HG03521 (cell line): ENCODE measurements around the gene ICA1.

Experiments
- ATAC-seq: cut with Tn5 transposase; IDR thresholded peaks from one replicate; pipeline ENCODE4 v1.9.1; 2021; ENCODE audit warnings: mild to moderate bottlenecking, moderate library complexity; ENCODE audit not compliant: unreplicated experiment

The ICA1 gene

DNA sequence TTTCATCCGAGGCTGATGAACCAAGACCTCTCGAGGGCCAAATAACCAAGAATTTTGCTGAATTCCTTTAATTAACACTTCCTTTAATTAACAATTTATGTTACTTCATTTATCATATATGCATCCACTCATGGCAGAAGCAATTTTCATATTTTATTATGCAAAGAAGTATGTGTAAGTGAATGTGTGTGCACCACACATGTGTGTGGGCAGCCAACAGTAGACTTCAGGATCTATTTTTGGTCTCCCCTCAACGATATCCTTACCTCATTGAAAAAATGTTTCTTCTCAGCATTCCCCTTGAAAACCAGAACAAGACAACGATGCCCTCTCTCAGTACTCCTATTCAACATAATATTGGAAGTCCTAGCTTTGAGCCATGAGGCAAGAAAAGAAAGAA, 96.8 kb downstream of the ICA1 start:
- no peak for ATAC-seq

GRCh38 chr7:8162181-8162580, 99.8 kb downstream of the ICA1 start:
- ATAC-seq, result no peak

DNA sequence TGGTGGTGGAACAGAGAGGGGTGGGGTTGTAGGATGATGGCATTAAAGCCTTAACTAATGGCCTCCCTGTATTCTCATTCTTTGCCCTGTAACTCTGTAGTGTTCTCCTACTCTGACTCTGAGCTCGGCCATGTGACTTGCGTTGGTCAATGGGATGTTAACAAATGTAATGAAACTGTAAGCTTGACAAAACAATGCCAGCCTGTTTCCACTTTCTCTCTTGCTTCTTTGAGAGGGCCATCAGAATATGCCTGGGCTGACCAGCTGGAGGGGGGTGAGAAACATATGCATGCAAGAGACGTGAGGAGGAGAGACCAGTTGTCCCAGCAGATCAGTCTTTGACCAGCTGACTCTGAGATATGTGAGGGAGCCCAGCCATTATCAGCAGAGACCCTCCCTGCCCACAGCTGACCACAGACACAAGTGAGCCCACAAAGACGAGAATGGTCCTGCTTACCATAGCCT, 100.6 kb downstream of the ICA1 start:
- no peak for ATAC-seq

- ATAC-seq, result no peak
These were observed 101.1 kb downstream of the ICA1 start for GRCh38 chr7:8160779-8161345.

DNA sequence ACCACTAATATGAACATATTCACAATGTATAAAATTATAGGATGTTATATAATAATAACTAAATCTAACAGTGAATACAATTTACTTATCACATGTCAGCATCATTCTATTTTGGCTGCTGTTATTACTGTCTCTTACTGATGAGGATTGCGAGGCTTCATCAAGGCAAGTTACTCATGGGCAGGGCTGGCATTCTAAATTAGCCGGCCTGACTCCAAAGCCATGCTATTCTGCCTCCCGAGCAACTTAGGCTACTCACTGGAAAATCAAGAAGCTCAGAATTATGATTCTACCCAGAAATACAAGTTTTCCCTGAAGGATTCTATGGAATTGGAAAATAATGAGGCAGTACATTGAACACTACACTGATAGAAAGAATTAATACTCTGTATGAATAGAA, 101.7 kb downstream of the ICA1 start:
- no peak for ATAC-seq

- no peak for ATAC-seq
These were observed 102.4 kb downstream of the ICA1 start for GRCh38 chr7:8159595-8159994.

DNA sequence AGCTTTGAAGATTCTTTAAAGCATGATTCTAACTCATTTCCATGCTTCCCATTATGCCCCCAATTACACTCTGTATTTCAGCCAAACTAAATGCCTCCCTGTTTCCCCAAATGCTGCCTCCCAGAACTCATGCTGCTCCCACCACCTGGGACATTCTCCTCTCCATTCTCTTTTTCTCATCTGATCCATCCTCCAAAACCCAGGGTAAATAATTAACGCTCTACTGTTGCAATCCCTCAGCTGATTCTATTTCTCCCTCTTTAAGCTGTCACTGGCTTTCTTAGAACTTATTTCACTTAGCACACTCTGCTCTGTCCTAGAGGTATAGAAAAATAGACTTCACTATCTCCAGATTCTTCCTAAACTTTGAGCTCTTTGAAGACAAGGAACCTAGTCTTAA, 104.7 kb downstream of the ICA1 start:
- no peak for ATAC-seq

DNA sequence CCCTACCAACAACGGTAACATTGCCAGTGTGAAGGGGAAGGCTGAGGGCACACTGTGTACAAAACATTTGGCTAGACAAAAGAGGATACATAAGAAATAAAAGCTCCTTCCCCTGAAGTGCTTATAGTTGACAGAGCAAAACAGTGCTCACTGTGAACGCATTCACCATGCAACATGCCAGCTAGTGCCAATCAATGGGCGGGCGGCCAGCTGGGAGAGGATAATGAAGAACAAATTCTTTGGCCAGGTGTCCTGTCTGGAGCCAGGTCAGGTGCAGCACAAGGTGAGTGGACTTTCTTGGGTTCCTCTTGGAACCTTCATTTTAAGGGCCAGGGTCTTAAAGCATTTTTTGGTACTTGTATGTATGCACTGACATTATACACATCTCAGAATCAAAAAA, 106.1 kb downstream of the ICA1 start:
- no peak for ATAC-seq

- no peak for ATAC-seq
These were observed 107.7 kb downstream of the ICA1 start for GRCh38 chr7:8154272-8154671.

GRCh38 chr7:8152489-8153192, 109.3 kb downstream of the ICA1 start:
- ATAC-seq, result no peak

GRCh38 chr7:8151161-8151725, 110.7 kb downstream of the ICA1 start:
- no peak for ATAC-seq

DNA sequence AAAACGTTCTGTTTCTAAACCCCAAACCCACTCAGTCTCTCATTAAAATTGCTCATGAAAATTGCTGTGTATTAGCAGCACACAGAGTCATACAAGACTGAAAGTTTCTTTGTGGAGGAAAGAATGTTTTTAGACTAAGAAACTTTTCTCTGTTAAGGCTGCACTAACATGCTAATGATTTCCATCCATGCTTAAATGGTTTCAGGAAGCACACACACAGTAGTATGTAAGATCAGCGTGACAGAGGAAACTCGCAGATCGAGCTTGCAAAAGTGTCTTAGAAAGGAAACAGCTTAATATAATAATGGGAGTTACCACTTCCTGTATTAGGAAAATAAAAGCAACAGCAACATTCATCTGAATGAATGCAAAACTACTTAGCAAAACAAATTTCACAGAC, 112.7 kb downstream of the ICA1 start:
- ATAC-seq, result no peak

GRCh38 chr7:8147760-8148463, 114.1 kb downstream of the ICA1 start:
- no peak for ATAC-seq

DNA sequence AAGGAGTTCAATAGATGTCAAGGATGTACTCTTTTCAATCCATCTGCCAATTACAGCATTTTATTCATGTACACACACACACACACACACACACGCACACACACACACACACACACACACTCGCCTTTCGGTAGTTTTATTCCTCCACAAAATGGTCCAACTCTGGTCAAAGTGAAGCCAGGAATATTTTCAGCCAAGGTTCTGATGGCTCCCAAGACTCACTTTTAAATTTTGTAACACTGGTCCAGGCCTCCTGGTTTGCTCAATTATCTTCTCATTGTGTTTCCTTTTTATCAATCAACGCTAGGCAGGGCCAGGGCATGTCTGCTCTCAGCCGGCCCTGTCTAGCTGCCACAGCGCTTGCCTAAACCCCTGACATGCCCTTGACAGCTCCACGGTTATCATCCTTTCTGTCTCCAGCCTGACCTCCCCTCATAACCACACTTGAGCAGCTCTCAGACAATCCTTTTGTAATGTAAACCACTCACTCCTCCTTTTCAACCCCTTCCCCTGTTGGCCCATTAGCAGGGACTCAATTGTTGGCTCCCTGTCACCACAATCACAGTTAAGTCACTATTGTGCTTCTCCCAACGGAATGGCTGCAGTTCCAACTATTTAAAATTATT, 115.1 kb downstream of the ICA1 start:
- no peak for ATAC-seq

GRCh38 chr7:8146106-8146787, 115.7 kb downstream of the ICA1 start:
- no peak for ATAC-seq

GRCh38 chr7:8144856-8145255, 117.1 kb downstream of the ICA1 start:
- no peak for ATAC-seq

DNA sequence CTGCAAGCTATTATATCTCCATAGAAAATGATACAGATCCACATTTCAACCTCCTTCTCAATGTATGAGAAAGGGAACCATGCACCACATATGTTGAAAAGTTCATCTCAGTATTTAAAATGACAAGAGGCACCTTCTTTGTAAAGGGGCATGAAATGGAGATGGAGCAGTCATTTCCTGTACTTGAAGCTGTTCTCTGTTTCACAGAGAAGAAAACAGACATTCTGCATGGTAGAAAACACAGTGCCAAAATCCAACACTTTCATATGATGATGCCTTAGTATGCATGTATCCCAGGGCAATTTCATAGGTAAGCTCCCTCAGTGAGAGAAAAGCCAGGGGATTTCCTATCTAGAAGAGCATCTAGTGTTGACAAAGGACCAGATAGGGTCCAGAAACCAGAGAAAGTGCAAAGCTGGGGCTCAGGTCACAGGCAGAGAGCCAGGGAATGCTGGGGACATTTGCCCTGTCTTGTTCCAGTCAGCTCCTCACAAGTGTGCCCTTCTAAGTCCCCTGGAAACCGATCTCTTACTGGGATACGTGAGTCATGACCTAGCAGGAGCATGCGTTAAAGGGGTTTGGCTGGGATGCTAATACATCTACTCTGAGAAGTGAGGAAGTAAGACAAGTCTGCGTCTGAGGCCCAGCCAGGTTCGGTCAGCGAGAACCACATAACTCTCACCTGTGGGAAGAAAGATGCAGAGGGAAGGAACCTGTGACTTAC, 118.7 kb downstream of the ICA1 start:
- ATAC-seq, result no peak

- no peak for ATAC-seq
These were observed 119.5 kb downstream of the ICA1 start for GRCh38 chr7:8142477-8142876.

GRCh38 chr7:8141070-8141469, 120.9 kb downstream of the ICA1 start:
- ATAC-seq, result no peak

DNA sequence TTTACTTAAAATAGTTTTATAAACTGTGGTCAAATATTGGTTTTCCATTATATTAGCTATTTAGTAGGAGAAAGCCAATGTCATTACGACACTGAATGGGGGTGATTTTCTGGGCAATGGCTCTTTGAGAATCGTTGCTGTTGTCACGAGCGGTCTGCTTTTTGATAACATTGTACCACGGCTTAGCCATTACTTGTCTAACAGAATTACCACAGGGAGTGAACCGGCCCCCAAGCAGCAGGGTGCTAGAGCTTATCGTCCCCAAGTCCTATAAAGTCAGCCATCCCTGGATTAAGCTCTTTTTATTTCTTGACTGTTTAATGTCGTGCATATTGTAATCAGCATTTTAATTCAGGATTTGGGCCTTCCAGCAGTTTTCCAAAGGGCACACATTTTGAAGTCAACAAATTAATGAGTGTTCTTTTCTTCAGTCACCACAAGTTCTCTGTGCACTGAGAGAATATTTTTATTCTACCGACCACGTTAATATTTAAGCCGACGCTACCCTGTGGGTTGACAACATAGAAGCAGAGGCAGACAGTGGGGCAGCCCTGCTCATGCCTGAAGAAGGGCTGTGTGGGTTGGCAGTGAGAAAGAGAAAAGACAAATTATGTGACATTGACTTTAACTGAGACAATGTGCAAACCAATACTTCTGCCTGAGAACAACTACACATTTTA, 125.8 kb downstream of the ICA1 start:
- no peak for ATAC-seq
